SU-DHL-6 (cell line): ENCODE results near the gene DEDD.

Experiments used
- EZH2phosphoT487 ChIP-seq: fragments of 200-600 bp; sonication (generic), shearing (Covaris generic); conservative IDR thresholded peaks from 2 replicates; pipeline ENCODE4 v1.6.1; 2018; ENCODE audit warnings: mild to moderate bottlenecking, antibody characterized with exemption, low read length, moderate library complexity, mixed read lengths
- TF ChIP-seq, protein P1 (sequence below): fragments of 200-600 bp; sonication (generic); IDR thresholded peaks from one replicate; pipeline ENCODE4 v1.5.1; 2017; ENCODE audit warnings: antibody characterized with exemption, mild to moderate bottlenecking, low read length, moderate library complexity; ENCODE audit not compliant: insufficient read depth, poor library complexity, severe bottlenecking

DNA sequence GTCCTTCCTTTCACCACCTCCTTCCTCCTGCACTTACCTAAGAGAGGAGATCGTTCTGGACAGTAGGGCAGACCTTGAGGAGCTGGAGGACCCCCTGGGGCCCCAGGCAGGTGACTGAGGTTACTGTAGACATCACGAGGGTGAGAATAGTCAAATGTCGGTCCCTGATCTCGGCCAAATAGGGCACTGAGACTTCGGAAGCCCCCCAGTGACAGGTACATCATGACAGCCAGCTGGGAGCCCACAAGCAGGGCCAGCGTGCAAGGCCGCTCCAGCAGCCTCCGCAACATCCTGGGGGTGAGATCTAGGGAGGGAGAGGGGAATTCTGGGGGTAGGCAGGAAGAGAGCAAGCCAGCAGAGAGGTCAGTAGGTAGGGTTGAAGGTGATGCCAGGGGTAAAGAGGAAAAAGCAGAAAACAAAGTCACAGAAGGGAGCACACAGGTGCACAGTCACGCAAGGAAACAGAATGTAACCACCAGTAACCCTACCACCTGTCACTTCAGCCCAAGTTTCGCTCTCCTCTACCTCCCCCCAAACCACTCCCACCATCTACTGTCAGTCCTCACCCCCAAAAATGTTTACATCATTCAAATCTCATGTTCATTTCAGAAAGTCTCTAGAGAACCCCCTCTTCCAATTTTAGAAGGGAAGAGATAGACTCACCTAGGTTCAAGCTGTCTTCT lies 43.4 kb upstream of the DEDD start:
- TF ChIP-seq, protein P1, sequence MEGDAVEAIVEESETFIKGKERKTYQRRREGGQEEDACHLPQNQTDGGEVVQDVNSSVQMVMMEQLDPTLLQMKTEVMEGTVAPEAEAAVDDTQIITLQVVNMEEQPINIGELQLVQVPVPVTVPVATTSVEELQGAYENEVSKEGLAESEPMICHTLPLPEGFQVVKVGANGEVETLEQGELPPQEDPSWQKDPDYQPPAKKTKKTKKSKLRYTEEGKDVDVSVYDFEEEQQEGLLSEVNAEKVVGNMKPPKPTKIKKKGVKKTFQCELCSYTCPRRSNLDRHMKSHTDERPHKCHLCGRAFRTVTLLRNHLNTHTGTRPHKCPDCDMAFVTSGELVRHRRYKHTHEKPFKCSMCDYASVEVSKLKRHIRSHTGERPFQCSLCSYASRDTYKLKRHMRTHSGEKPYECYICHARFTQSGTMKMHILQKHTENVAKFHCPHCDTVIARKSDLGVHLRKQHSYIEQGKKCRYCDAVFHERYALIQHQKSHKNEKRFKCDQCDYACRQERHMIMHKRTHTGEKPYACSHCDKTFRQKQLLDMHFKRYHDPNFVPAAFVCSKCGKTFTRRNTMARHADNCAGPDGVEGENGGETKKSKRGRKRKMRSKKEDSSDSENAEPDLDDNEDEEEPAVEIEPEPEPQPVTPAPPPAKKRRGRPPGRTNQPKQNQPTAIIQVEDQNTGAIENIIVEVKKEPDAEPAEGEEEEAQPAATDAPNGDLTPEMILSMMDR = no peak
- TF ChIP-seq EZH2phosphoT487 = no peak
